ENCODE data around the gene FARP2.

- TF ChIP-seq ZNF274 (IDR thresholded peaks at IDR 0.05; ENCODE audit: low read depth, low read length): no peak
- TF ChIP-seq YY1 (IDR thresholded peaks at IDR 0.05; ENCODE audit: insufficient read depth, insufficient read length): no peak
Measured at GRCh38 chr2:241541564-241542277, 185.6 kb downstream of the FARP2 start.

Data from NT2/D1 (cell line).